IPS-11a (cell line): ENCODE data around the gene FRMD8.

Experiments
- H3K4me3 ChIP-seq: one replicate; pipeline ENCODE4 v1.5.1; 2013; ENCODE audit warnings: low read depth, low read length, control low read depth

Gene FRMD8

DNA sequence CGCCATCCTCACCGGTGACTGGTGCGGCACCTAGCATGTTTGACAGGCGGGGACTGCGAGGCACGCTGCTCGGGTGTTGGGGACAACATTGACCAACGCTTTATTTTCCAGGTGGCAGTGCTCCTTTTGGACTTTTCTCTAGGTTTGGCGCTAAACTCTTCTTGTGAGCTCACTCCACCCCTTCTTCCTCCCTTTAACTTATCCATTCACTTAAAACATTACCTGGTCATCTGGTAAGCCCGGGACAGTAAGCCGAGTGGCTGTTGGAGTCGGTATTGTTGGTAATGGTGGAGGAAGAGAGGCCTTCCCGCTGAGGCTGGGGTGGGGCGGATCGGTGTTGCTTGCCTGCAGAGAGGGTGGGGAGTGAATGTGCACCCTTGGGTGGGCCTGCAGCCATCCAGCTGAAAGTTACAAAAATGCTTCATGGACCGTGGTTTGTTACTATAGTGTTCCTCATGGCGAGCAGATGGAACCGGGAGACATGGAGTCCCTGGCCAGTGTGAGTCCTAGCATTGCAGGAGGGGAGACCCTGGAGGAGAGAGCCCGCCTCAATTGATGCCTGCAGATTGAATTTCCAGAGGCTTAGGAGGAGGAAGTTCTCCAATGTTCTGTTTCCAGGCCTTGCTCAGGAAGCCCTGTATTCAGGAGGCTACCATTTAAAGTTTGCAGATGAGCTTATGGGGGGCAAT is 37.2 kb downstream of the FRMD8 start:
- H3K4me3 ChIP-seq: peak overlapping the region; percentile 76

DNA sequence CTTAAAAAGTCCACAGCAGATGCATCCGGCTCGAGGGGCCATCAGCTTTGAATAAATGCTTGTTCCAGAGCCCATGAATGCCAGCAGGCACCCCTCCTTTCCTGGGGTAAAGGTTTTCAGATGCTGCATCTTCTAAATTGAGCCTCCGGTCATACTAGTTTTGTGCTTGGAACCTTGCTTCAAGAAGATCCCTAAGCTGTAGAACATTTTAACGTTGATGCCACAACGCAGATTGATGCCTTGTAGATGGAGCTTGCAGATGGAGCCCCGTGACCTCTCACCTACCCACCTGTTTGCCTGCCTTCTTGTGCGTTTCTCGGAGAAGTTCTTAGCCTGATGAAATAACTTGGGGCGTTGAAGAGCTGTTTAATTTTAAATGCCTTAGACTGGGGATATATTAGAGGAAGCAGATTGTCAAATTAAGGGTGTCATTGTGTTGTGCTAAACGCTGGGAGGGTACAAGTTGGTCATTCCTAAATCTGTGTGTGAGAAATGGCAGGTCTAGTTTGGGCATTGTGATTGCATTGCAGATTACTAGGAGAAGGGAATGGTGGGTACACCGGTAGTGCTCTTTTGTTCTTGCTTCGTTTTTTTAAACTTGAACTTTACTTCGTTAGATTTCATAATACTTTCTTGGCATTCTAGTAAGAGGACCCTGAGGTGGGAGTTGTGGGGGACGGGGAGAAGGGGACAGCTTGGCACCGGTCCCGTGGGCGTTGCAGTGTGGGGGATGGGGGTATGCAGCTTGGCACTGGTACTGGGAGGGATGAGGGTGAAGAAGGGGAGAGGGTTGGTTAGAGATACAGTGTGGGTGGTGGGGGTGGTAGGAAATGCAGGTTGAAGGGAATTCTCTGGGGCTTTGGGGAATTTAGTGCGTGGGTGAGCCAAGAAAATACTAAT is 38.0 kb downstream of the FRMD8 start:
- H3K4me3 ChIP-seq: peak overlapping the region; percentile 76

DNA sequence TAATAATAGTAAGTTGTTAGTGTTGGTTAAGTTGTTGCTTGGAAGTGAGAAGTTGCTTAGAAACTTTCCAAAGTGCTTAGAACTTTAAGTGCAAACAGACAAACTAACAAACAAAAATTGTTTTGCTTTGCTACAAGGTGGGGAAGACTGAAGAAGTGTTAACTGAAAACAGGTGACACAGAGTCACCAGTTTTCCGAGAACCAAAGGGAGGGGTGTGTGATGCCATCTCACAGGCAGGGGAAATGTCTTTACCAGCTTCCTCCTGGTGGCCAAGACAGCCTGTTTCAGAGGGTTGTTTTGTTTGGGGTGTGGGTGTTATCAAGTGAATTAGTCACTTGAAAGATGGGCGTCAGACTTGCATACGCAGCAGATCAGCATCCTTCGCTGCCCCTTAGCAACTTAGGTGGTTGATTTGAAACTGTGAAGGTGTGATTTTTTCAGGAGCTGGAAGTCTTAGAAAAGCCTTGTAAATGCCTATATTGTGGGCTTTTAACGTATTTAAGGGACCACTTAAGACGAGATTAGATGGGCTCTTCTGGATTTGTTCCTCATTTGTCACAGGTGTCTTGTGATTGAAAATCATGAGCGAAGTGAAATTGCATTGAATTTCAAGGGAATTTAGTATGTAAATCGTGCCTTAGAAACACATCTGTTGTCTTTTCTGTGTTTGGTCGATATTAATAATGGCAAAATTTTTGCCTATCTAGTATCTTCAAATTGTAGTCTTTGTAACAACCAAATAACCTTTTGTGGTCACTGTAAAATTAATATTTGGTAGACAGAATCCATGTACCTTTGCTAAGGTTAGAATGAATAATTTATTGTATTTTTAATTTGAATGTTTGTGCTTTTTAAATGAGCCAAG is 38.9 kb downstream of the FRMD8 start:
- H3K4me3 ChIP-seq: peak overlapping the region; percentile 76

DNA sequence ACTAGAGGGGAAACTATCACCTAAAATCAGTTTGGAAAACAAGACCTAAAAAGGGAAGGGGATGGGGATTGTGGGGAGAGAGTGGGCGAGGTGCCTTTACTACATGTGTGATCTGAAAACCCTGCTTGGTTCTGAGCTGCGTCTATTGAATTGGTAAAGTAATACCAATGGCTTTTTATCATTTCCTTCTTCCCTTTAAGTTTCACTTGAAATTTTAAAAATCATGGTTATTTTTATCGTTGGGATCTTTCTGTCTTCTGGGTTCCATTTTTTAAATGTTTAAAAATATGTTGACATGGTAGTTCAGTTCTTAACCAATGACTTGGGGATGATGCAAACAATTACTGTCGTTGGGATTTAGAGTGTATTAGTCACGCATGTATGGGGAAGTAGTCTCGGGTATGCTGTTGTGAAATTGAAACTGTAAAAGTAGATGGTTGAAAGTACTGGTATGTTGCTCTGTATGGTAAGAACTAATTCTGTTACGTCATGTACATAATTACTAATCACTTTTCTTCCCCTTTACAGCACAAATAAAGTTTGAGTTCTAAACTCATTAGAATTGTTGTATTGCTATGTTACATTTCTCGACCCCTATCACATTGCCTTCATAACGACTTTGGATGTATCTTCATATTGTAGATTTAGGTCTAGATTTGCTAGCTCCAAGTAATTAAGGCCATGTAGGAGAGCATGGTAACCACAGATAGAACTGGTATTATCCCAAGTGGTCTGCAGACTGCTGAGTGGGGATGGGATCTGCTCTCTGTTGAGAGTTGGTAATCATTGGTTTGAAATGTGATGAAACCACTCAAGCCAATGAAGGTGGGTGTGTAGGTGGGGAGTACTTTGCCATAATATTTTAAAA is 39.8 kb downstream of the FRMD8 start:
- H3K4me3 ChIP-seq: peak overlapping the region; percentile 76

DNA sequence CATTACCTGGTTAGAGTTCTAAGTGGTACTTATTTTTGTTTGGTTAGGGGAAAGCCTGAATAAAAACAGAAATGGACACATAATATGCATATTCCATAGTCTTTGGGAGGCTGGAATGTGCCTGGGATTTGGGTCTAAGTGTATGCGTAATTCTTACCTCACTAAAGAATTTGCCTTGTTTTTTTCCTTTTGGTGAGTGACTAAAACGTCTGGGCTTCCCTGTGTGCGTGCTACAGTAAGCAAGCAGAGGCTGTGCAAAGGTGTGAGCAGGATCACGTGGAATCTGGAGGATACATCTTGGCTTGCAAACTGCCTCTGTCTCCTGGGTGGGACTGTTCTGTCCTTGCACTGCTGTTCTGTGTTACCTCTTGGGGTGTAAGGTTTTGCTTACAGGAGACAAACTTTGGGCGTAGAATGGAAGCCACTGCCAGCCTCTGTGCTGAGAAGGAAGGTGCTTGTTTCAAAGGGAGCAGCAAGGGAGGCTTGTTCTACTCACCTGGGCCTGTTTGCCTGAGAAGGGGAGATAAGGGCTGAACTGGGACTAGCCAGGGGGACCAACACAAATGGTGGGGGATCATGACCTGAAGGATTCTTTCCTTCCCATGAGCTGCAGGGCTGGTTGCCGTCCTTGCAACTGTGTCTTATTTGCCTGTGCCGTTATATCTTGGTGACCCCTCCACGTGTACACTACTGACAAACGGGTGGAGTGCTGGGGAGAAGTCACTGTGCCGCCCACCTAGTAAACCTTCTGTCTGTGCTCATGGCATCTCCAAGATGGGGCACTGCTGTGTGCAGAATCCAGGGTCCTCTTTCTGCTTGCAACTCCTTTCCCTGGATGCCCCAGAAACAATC is 40.6 kb downstream of the FRMD8 start:
- H3K4me3 ChIP-seq: no peak overlapping the region

DNA sequence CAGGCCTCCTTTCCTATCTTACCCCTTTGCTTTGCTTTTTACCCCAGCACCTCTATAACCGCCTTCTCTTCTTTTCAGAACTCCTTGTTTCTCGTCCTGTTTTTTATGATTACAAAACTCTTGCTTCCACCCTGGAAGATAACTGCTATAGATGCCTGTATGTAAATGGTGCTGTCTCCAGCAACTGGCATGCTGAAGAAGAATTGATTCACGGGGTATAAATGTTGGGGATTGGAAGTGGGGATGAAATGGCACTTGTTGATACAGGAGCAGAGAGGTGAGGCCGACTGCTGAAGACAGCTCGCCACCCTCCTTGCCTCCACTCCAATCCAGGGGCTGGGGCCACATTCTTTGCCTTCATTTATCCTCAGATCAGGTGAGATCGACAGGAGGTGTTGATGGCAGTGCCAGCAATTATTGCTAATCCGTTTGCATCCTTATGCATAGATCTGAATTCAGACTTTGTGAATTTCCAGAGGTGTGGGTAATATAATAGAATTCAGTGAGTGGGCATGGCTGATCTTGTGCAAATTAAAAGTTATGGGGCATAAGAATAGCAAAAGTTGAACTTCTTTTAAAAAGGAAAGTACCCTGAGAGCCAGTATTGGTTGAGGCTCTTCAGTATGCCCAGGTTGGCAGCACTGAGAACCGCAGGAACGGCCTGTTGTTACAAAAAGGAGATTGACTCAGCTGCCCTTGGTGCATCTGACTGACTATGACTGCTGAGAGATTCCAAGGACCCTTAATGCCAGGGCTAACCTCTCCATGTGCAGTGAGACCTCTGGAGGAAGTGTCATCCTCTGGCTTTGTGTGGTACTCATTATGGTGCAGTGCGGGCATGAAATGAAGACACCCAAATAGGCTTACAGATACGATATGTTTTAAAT is 41.5 kb downstream of the FRMD8 start:
- no peak overlapping the region for H3K4me3 ChIP-seq

DNA sequence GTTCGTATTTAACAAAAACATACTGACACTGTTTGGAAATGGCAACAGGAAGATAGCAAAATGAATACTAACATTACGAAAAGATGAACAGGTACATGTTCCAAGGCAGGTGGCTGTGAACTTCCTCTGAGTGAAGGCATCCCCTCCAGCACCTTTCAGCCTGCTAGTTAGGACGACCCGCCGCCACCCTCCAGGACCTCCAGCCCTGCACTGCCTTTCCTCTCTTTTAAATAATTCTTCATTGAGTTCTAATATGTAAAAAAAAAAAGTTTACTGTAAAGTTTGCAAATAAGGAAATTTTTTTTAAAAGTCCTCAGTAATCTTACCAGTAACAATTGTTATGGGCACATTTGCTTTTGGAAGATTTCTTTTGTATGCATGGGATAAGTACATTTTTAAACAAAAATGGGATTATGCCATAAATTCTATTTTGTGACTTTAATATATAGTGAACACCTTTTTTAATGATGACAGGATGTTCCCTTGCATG is 42.2 kb downstream of the FRMD8 start:
- no peak overlapping the region for H3K4me3 ChIP-seq

DNA sequence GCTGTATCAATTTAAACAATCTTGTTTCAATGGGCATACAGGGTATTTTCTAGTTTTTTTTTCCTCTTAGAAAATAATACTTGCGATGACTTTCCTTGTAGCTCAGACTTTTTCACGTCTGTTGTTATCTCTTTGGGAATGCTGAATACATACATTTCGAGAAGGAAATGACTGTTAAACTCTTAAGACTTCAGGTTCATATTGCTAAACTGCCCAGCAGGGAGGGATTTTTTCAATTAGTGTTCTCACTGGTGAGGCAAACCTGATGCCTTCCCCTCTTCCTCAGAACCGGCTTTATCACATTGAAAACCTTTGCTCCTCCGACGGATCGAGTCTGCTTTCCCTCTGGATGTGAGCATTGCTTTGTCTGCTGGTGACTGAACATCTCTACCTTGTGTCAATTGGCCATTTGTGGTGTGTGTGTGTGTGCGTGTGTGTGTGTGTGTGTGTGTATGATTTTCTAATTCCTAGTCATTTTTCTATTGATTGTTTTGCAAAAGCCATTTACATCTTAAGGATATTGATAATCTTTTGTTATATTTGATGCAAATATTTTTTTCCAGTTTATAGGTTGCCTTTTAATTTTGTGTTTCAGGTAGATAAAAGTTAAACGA is 42.7 kb downstream of the FRMD8 start:
- no peak overlapping the region for H3K4me3 ChIP-seq

DNA sequence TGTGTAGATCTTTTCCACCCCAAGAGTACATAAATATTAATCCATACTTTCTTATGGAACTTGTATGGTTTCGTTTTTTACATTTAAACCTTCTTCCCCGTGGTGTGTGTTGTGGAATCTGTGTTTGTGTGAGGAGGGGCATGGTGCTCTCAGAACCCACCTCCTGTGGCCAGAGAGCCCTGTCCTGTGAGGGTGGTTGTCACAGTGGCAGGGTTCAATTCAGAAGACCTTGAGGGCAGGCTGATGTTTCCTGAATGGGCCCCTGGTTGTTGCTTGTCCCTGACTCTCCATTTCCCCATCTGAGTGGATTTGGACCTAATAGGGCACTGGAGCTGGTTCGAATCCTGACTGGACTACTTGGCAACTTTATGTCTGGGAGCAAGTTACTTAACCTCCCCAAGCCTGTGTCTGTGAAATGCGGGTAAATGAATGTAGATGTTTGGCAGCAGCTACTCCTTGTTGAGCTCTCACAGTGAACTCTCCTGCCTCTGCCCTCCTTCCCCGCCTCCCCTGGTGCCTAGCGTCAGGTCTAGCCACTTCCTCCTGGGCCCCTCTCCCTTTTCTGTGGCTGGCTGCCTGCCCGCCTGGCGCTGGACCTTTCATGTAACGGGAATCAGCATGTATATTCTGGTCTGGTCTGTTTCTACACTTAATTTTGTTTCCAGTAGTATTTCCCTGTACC is 43.4 kb downstream of the FRMD8 start:
- H3K4me3 ChIP-seq: no peak overlapping the region

DNA sequence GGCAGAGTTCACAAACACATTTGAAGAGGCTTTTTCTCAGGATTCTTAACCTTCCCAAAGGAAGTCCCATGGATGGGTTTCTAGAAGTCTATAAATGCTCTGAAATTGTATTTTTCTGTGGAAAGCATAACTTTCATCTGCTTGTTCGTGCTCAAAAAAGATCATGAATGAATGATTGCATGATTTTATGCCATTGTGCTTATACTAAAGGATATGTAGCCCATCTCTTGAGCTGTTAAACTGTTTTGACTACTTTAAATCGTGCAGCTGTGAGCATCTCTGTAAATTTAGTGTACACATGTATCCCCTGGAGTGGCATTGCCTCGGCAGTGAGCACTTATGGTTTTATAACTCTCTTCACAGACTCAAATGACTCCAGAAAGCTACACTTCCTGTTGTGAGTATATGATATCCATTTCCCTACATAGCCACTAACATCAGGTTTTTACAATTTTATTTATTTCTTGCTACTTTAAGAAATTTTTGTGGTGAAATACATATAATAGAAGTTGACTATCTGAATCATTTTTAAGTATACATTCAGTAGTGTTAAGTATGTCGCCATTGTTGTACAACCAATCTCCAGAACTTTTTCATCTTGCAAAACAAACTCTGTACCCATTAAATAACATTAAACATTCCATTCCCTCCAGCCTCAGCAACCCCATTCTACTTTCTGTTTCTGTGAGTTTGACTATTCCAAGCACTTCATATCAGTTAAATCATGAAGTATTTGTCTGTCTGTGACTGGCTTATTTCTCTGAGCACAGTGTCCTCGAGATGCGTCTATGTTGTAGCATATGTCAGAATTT is 44.2 kb downstream of the FRMD8 start:
- H3K4me3 ChIP-seq: no peak overlapping the region

DNA sequence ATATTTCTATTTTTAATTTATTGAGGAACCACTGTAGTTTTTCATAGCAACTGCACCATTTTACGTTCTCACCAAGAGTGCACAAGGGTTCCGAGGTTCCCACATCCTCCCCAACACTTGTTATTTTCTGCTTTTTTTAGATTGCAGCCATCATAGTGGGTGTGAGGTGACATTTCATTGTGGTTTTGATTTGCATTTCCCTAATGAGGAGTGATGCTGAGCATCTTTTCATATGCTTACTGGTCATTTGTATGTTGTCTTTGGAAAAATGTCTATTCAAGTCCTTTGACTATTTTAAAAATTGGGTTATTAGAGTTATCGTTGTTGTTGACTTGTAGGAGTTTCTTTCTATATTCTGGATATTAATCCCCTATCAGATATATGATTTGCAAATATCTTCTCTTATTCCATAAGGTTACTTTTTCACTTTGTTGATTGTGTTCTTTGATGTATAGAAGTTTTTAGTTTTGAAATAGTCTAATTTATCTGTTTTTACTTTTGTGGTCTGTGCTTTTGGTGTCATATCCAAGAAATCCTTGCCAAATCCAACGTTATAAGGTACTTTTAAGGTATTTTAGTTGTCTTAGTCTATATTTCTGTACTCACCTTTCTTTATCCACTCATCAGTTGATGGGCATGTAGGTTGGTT is 45.1 kb downstream of the FRMD8 start:
- no peak overlapping the region for H3K4me3 ChIP-seq

DNA sequence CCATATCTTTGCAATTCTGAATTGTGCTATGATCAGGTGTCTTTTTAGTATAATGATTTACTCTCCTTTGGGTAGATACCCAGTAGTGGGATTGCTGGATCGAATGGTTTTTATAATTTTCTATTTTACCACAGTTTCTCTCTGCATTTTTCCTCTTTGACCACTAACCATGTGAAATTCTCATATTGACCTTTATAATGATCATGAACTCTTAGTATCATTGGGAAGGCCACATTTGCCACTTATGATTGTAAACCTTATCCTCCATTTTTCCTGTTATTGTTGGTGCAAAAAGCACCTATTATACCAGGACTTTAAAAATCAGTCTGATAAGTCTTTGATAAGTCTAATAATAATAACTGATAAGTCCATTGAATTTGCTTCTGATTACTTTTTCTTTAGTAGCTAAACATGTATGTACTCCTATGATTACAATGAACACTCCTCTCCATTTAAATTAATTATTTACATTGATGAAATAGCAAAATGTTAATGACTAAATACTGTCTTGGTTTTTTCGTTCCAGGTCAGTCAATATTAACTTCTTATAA is 45.7 kb downstream of the FRMD8 start:
- H3K4me3 ChIP-seq: no peak overlapping the region

DNA sequence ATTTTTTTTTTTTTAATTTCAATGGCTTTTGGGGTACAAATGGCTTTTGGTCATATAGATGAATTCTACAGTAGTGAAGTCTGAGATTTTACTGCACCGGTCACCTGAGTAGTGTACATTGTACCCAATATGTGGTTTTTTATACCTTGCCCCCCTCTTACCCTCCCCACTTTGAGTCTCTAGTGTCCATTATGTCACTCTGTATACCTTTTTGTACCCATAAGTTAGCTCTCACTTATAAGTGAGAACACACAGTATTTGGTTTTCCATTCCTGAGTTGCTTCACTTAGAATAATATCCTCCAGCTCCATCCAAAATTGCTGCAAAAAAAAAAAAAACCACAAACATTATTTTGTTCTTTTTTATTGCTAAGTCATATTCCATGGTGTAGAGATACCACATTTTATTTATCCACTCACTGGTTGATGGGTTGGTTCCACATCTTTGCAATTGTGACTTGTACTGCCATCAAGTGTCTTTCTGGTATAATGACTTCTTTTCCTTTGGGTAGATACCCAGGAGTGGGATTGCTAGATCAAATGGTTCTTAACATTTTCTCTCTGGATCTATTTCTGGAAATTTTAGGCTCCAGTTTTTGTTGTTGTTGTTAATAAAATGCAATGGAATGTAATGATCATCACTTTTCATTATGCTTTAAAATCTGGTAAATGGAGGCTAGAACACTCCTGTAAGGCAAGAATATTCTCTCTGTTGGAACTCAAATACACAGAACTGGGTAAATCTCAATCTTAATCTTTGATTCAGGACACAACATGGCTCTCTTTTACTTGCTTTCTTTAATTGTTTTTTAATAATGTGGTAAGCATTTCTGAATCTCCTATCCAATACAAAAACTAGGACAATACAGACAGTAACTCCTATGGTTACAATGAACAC is 46.5 kb downstream of the FRMD8 start:
- no peak overlapping the region for H3K4me3 ChIP-seq

DNA sequence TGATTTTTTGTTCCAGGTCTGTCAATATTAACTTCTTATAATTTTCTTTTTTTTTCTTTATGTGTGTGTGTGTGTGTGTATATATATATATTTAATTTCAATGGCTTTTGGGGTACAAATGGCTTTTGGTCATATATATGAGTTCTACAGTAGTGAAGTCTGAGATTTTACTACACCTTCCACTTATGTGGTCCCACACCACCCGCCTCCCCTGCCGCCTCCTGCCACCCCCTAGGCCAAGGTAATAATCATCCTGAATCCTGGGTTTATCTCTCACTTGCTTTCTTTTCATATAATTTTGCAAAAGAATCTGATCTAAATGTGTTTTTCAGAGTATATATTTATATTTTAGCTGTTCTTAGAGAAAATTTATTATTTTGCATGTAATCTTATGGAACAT is 47.2 kb downstream of the FRMD8 start:
- H3K4me3 ChIP-seq: no peak overlapping the region
